ENCODE results near the gene PPTC7.

PPTC7 gene

GRCh38 chr12:110501752-110502738 is 81.1 kb downstream of the PPTC7 start, which contains the start of the genes RAD9B and VPS29 (continued):
- peak; percentile 46; the same call in 1 of the 2 replicates for TF ChIP-seq ZBTB6 (tag by site-specific recombination; IDR thresholded peaks at IDR 0.05)
- no peak for TF ChIP-seq ZNF621 (tag by site-specific recombination; IDR thresholded peaks at IDR 0.05)
- TF ChIP-seq MEIS1 (CRISPR knock-in tag; IDR thresholded peaks at IDR 0.05; ENCODE audit: borderline replicate concordance) = no peak
- 0 out of 2 replicates have a peak, but pooled peaks have one; percentile 17 for TF ChIP-seq ZSCAN23 (tag by site-specific recombination; IDR thresholded peaks at IDR 0.05)
- TF ChIP-seq ZNF174 (tag by site-specific recombination; IDR thresholded peaks at IDR 0.05) = no peak; the same call in 1 of the 2 replicates
- TF ChIP-seq ZNF311 (tag by site-specific recombination; IDR thresholded peaks at IDR 0.05; ENCODE audit: borderline replicate concordance) = no peak
- TF ChIP-seq ZBTB7A (tag by site-specific recombination; IDR thresholded peaks at IDR 0.05; ENCODE audit: low read depth) = 0 out of 2 replicates have a peak, but pooled peaks have one; percentile 55
- TF ChIP-seq ZNF623 (tag by site-specific recombination; IDR thresholded peaks at IDR 0.05) = peak; percentile 6; the same call in 1 of the 2 replicates
- TF ChIP-seq ZNF433 (tag by site-specific recombination; IDR thresholded peaks at IDR 0.05; ENCODE audit: low read depth) = no peak
- peak; percentile 59 for TF ChIP-seq ZBTB11 (tag by site-specific recombination; conservative IDR thresholded peaks at IDR 0.05; ENCODE audit: low read depth)
- TF ChIP-seq PBX3 (CRISPR knock-in tag; IDR thresholded peaks at IDR 0.05) = peak; percentile 32; the same call in 1 of the 2 replicates
- peak; percentile 97 for TF ChIP-seq SP2 (tag by site-specific recombination; IDR thresholded peaks at IDR 0.05)
- no peak for TF ChIP-seq ATF2 (tag by site-specific recombination; IDR thresholded peaks at IDR 0.05; ENCODE audit: low read depth)
- TF ChIP-seq ZNF449 (tag by site-specific recombination; IDR thresholded peaks at IDR 0.05) = peak; percentile 82; the same call in 1 of the 2 replicates
- TF ChIP-seq ZNF777 (tag by site-specific recombination; IDR thresholded peaks at IDR 0.05; ENCODE audit: borderline replicate concordance) = peak; percentile 81; the same call in 1 of the 2 replicates
- peak; percentile 87 for TF ChIP-seq KLF10 (tag by site-specific recombination; IDR thresholded peaks at IDR 0.05)
- TF ChIP-seq FEZF1 (tag by site-specific recombination; IDR thresholded peaks at IDR 0.05) = peak; percentile 3; the same call in 1 of the 2 replicates
- peak; percentile 43; the same call in 1 of the 2 replicates for TF ChIP-seq ZNF398 (tag by site-specific recombination; IDR thresholded peaks at IDR 0.05)
- TF ChIP-seq ZNF560 (tag by site-specific recombination; IDR thresholded peaks at IDR 0.05; ENCODE audit: borderline replicate concordance) = no peak
- TF ChIP-seq PRDM10 (tag by site-specific recombination; IDR thresholded peaks at IDR 0.05) = peak; percentile 31; the same call in 1 of the 2 replicates
- no peak; the same call in 1 of the 2 replicates for TF ChIP-seq HOXD13 (CRISPR knock-in tag; IDR thresholded peaks at IDR 0.05; ENCODE audit: borderline replicate concordance)
- no peak for TF ChIP-seq HOXC10 (CRISPR knock-in tag; IDR thresholded peaks at IDR 0.05)
